K562 (cell line): ENCODE data around the gene KCNK4. TPM values are rescaled to one million over a fixed set of nuclear protein-coding genes. Genes with fewer than 3 reads are reported as not detected.

ENCODE experiments used
- BRD4 ChIP-seq: fragments of 200-600 bp; sonication (generic); IDR thresholded peaks from 2 replicates; pipeline ENCODE4 v1.6.1; 2017; ENCODE audit warnings: inconsistent platforms
- ESRRA ChIP-seq: fragments of 450-650 bp; IDR thresholded peaks from 2 replicates; pipeline ENCODE4 v1.6.1; 2014; ENCODE audit warnings: low read depth, mild to moderate bottlenecking, moderate library complexity, borderline replicate concordance
- EZH2 ChIP-seq: IDR thresholded peaks from 2 replicates; pipeline ENCODE4 v1.6.1; 2012; ENCODE audit warnings: low read depth, mild to moderate bottlenecking, inconsistent platforms, low read length, borderline replicate concordance
- FOXJ3 ChIP-seq: sonication (generic); formaldehyde crosslinking; IDR thresholded peaks from 2 replicates; pipeline ENCODE4 v1.4.0; 2020; ENCODE audit warnings: mild to moderate bottlenecking, missing genetic modification reagents
- HMG20B ChIP-seq: fragments of 250-450 bp; sonication (Bioruptor Pico); IDR thresholded peaks from 2 replicates; pipeline ENCODE4 v1.5.0; 2021; ENCODE audit warnings: mild to moderate bottlenecking
- KAT7 ChIP-seq: sonication (generic); formaldehyde crosslinking; IDR thresholded peaks from 2 replicates; pipeline ENCODE4 v1.8.0; 2022; ENCODE audit warnings: missing genetic modification reagents, mild to moderate bottlenecking, borderline replicate concordance
- MAFG ChIP-seq: fragments of 450-650 bp; conservative IDR thresholded peaks from 2 replicates; pipeline ENCODE4 v1.6.1; 2016; ENCODE audit warnings: missing genetic modification characterization, missing compliant biosample characterization
- MGA ChIP-seq: fragments of 450-650 bp; IDR thresholded peaks from 2 replicates; pipeline ENCODE4 v1.6.1; 2016; ENCODE audit warnings: mild to moderate bottlenecking, moderate library complexity
- NR4A1 ChIP-seq, 2 experiments: fragments of 250-450 bp in 1 of 2; fragments of 450-650 bp in 1 of 2; sonication (Bioruptor Pico) in 1 of 2; IDR thresholded peaks; 2 replicates each; pipeline versions ENCODE4 v1.4.0 to v1.6.1; 2016 to 2020; ENCODE audit warnings: mild to moderate bottlenecking in 2 of 2, missing compliant biosample characterization in 1 of 2, missing genetic modification characterization in 1 of 2, moderate library complexity in 1 of 2
- PHB ChIP-seq: fragments of 250-450 bp; sonication (Bioruptor Pico); IDR thresholded peaks from 2 replicates; pipeline ENCODE4 v1.5.0; 2021
- PTRF ChIP-seq: fragments of 450-650 bp; IDR thresholded peaks from 2 replicates; pipeline ENCODE4 v1.6.1; 2016; ENCODE audit warnings: mild to moderate bottlenecking, missing genetic modification characterization, missing compliant biosample characterization
- TCF7 ChIP-seq: sonication (generic); IDR thresholded peaks from 2 replicates; pipeline ENCODE4 v1.6.1; 2016; ENCODE audit warnings: antibody characterized with exemption, borderline replicate concordance
- ZNF133 ChIP-seq: fragments of 250-450 bp; sonication (Bioruptor Pico); IDR thresholded peaks from 2 replicates; pipeline ENCODE4 v1.4.0; 2020; ENCODE audit warnings: mild to moderate bottlenecking
- ZNF408 ChIP-seq: fragments of 250-450 bp; sonication (Bioruptor Pico); IDR thresholded peaks from 2 replicates; pipeline ENCODE4 v1.4.0; 2020; ENCODE audit warnings: low read depth, mild to moderate bottlenecking, moderate library complexity
- ZNF696 ChIP-seq: fragments of 250-450 bp; sonication (Bioruptor Pico); conservative IDR thresholded peaks from 2 replicates; pipeline ENCODE4 v1.4.0; 2020; ENCODE audit warnings: mild to moderate bottlenecking, moderate library complexity
- ZZZ3 ChIP-seq: fragments of 450-650 bp; IDR thresholded peaks from 2 replicates; pipeline ENCODE4 v1.6.1; 2016; ENCODE audit warnings: antibody characterized with exemption, mild to moderate bottlenecking, moderate library complexity
- polyA plus RNA-seq, 8 experiments: library from polyadenylated mRNA; depleted of rRNA in 4 of 8; stranded (reverse) in 5 of 8; unstranded in 3 of 8; fragments of >200 nt; fragmentation: Nextera tagmentation in 2 of 8; fragmentation: Illumina TruSeq in 1 of 8; extraction: Ambion mirVana in 2 of 8; extraction: Trizol in 1 of 8; gene quantifications; 2 replicates each; pipeline versions ENCODE4 v1.2.1 to v1.2.3, GENCODE V29; 2011 to 2014; ENCODE audit warnings: inconsistent platforms in 1 of 8, missing spikeins in 1 of 8
- total RNA-seq, 7 experiments: library from RNA; depleted of rRNA in 6 of 7; stranded (reverse); fragments of >200 nt in 6 of 7; fragmentation: Illumina TruSeq in 2 of 7; extraction: Trizol in 2 of 7; gene quantifications; 2 replicates each; pipeline versions ENCODE4 v1.2.1 to v1.2.3, GENCODE V29; 2011 to 2021; ENCODE audit warnings: low replicate concordance in 1 of 7

The KCNK4 gene
- total and polyA plus RNA-seq, 9 of the 15 experiments (the other 6 are each of a cell fraction or from before 2014, with no cell fraction given), result not detected

- TF ChIP-seq MGA, result no peak
- no peak for TF ChIP-seq BRD4
- TF ChIP-seq ZNF408, result no peak
- TF ChIP-seq ZNF696 (CRISPR knock-in tag), result no peak
- TF ChIP-seq ZZZ3, result no peak
- TF ChIP-seq PHB, result no peak
- TF ChIP-seq ZNF133 (CRISPR knock-in tag), result no peak
- no peak for TF ChIP-seq FOXJ3 (CRISPR knock-in tag)
- TF ChIP-seq NR4A1 (CRISPR knock-in tag; IDR thresholded peaks at IDR 0.05), result no peak
- no peak for TF ChIP-seq NR4A1 (tag; IDR thresholded peaks at IDR 0.05)
- peak; percentile 67 for TF ChIP-seq ESRRA
- TF ChIP-seq PTRF (tag), result no peak
- no peak for TF ChIP-seq HMG20B (CRISPR knock-in tag)
- TF ChIP-seq KAT7, result peak; percentile 87; the same call in 1 of the 2 replicates
- no peak for TF ChIP-seq TCF7
- TF ChIP-seq EZH2, result no peak
- no peak for TF ChIP-seq MAFG
Observed at GRCh38 chr11:64305691-64306562, 14.8 kb downstream of the KCNK4 start (continued).
